Lower leg skin (tissue), 4 donors: Measurements from ENCODE around the gene RAP2A. TPM values are rescaled to one million over a fixed set of nuclear protein-coding genes. Genes with fewer than 3 reads are reported as not detected.

Source experiments
- DNase-seq, 2 donors: peaks; one replicate each; pipeline ENCODE4 v3.0.0-alpha.2; 2019; ENCODE audit warnings: low spot score in 2 of 2
- H3K4me3 ChIP-seq: fragments of 200-600 bp; sonication (generic); 2 replicates; pipeline ENCODE4 v1.5.1; 2017; ENCODE audit warnings: mild to moderate bottlenecking, low read depth; ENCODE audit not compliant: poor library complexity, severe bottlenecking
- POLR2A ChIP-seq, 2 donors: fragments of 450-650 bp; IDR thresholded peaks; one replicate each; pipeline ENCODE4 v1.6.1; 2016 to 2017; ENCODE audit warnings: antibody characterized with exemption in 2 of 2, mild to moderate bottlenecking in 1 of 2, moderate library complexity in 1 of 2
- WGBS, 2 donors: methylation state at CpG; one replicate each; pipeline ENCODE4 v1.1.5; 2018; 5-methylcytosine and 5-hydroxymethylcytosine counted together
- intact Hi-C: fragments of 100-400 bp; cut with DNase I; formaldehyde crosslinking; loops from one replicate; pipeline ENCODE4 v1.15.0; 2023; ENCODE audit warnings: low total_unique reads
- total RNA-seq, 4 donors: library from RNA; depleted of rRNA; stranded (reverse); fragments of >200 nt; gene quantifications; one replicate each; pipeline ENCODE4 v1.1.0, GENCODE V29; 2016
- TF ChIP-seq, protein P1 (sequence below), 3 donors: fragments of 450-650 bp; IDR thresholded peaks; one replicate each; pipeline ENCODE4 v1.5.1; 2016; ENCODE audit warnings: antibody characterized with exemption in 3 of 3, mild to moderate bottlenecking in 3 of 3, moderate library complexity in 2 of 3

RAP2A gene
- total RNA-seq, 4 donors from 2014 or later: 8.4 to 14.8 (median 10.3) TPM

DNA sequence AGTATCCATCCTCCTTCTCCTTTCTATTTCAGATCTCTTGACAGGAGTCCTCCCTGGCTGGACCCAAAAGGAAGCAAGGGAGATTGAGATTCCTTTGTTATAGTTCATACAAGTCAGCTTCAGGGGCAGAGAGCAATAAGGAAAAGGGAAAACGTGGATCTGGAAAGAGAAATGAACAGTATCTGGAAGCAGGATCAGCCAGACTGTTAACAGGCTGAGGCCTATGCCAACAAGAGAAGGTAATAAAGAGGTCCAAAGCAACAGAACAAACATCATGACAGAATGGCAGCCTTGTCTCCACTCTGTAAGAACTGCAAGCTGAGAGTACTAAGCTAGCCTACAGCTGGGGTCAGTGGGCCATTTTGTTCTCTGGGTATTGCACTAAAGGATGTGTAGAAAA lies 64.5 kb downstream of the RAP2A start:
- 58 to 61% methylated on average over 1 of the region's 1 CpG for WGBS, 2 donors
- no peak overlapping the region for H3K4me3 ChIP-seq
- no peak for TF ChIP-seq POLR2A (IDR thresholded peaks at IDR 0.05)
- TF ChIP-seq, protein P1, sequence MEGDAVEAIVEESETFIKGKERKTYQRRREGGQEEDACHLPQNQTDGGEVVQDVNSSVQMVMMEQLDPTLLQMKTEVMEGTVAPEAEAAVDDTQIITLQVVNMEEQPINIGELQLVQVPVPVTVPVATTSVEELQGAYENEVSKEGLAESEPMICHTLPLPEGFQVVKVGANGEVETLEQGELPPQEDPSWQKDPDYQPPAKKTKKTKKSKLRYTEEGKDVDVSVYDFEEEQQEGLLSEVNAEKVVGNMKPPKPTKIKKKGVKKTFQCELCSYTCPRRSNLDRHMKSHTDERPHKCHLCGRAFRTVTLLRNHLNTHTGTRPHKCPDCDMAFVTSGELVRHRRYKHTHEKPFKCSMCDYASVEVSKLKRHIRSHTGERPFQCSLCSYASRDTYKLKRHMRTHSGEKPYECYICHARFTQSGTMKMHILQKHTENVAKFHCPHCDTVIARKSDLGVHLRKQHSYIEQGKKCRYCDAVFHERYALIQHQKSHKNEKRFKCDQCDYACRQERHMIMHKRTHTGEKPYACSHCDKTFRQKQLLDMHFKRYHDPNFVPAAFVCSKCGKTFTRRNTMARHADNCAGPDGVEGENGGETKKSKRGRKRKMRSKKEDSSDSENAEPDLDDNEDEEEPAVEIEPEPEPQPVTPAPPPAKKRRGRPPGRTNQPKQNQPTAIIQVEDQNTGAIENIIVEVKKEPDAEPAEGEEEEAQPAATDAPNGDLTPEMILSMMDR (IDR thresholded peaks at IDR 0.05): no peak
- intact Hi-C loops: no loop called here
- no peak for DNase-seq

- TF ChIP-seq, protein P1 (IDR thresholded peaks at IDR 0.05): no peak
- no peak for TF ChIP-seq POLR2A (IDR thresholded peaks at IDR 0.05)
- DNase-seq: no peak
- WGBS, 2 donors: 89 to 94% methylated on average over 4 of the region's 4 CpGs
- no peak overlapping the region for H3K4me3 ChIP-seq
- intact Hi-C loops: no loop called here
Measured at GRCh38 chr13:97499181-97499580, 65.2 kb downstream of the RAP2A start.

DNA sequence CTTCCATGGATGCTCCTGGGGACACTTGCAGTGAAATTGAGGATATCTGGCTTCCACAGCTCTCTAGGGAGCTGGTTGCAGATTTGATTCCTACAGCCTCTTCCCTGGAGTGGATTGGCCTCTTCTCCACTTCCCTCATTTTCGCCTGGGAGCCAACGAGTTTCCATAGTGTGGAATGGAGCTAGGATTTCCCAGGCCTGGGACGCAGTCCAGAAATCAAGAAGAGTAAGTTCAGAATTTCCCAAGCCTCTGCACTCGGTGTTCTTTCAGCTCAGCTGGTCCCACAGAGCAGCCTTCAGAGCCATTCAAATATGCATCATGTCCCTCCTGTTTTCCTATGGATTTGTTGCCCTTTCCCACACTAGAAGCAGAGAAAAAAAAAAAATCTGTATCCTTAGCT lies 68.2 kb downstream of the RAP2A start:
- TF ChIP-seq POLR2A (IDR thresholded peaks at IDR 0.05): no peak
- TF ChIP-seq, protein P1 (IDR thresholded peaks at IDR 0.05): no peak
- WGBS, 2 donors: 34 to 44% methylated on average over 4 of the region's 4 CpGs
- DNase-seq: no peak
- no peak overlapping the region for H3K4me3 ChIP-seq
- intact Hi-C loops: no loop called here

- DNase-seq: no peak
- no peak overlapping the region for H3K4me3 ChIP-seq
- TF ChIP-seq POLR2A (IDR thresholded peaks at IDR 0.05): no peak
- TF ChIP-seq, protein P1 (IDR thresholded peaks at IDR 0.05): no peak
- WGBS, 2 donors: 24 to 29% methylated on average over 1 of the region's 1 CpG
- intact Hi-C loops: no loop called here
Measured at GRCh38 chr13:97502706-97503105, 68.7 kb downstream of the RAP2A start.

- intact Hi-C loops: no loop called here
- DNase-seq: no peak
- H3K4me3 ChIP-seq: no peak overlapping the region
- TF ChIP-seq, protein P1 (IDR thresholded peaks at IDR 0.05): no peak
- WGBS, 2 donors: 63 to 84% methylated on average over 1 of the region's 1 CpG
Measured at GRCh38 chr13:97505017-97505416, 71.0 kb downstream of the RAP2A start.

- DNase-seq: no peak
- H3K4me3 ChIP-seq: no peak overlapping the region
- WGBS, 2 donors: 36 to 40% methylated on average over 4 of the region's 4 CpGs
- TF ChIP-seq, protein P1 (IDR thresholded peaks at IDR 0.05): no peak
- TF ChIP-seq POLR2A (IDR thresholded peaks at IDR 0.05): no peak
- intact Hi-C loops: no loop called here
Measured at GRCh38 chr13:97506511-97506910, 72.5 kb downstream of the RAP2A start.
